Stimulated activated CD8-positive, alpha-beta memory T cell treated with anti-CD3 and anti-CD28 coated beads, Interleukin-15, amount 100 ng/mL, for 4 hours (primary cell): Measurements from ENCODE around the gene ATXN7L3B.

Source experiments
- DNase-seq, 2 donors: peaks; one replicate each; pipeline ENCODE4 v3.0.0-alpha.2; 2020; ENCODE audit warnings: low read depth in 2 of 2

The ATXN7L3B gene

GRCh38 chr12:74551291-74551690 is 13.7 kb downstream of the ATXN7L3B start:
- DNase-seq = no peak

GRCh38 chr12:74552201-74552600 is 14.6 kb downstream of the ATXN7L3B start:
- DNase-seq = no peak

- DNase-seq = no peak
These were observed 22.1 kb downstream of the ATXN7L3B start for GRCh38 chr12:74559728-74560127.

- no peak for DNase-seq
These were observed 26.3 kb downstream of the ATXN7L3B start for GRCh38 chr12:74563927-74564326.

GRCh38 chr12:74578486-74578885 is 40.9 kb downstream of the ATXN7L3B start:
- no peak for DNase-seq

GRCh38 chr12:74579446-74579845 is 41.8 kb downstream of the ATXN7L3B start:
- DNase-seq = no peak

- DNase-seq = no peak
These were observed 42.3 kb downstream of the ATXN7L3B start for GRCh38 chr12:74579981-74580380.

- no peak for DNase-seq
These were observed 43.8 kb downstream of the ATXN7L3B start for GRCh38 chr12:74581439-74581838.

- DNase-seq = no peak
These were observed 46.9 kb downstream of the ATXN7L3B start for GRCh38 chr12:74584483-74585062.

GRCh38 chr12:74586251-74586650 is 48.6 kb downstream of the ATXN7L3B start:
- DNase-seq = no peak
